ENCODE data around the gene NCKAP5. TPM values are rescaled to one million over a fixed set of nuclear protein-coding genes. Genes with fewer than 3 reads are reported as not detected.

Gene NCKAP5
- total and polyA plus RNA-seq, 9 donors, result 0.80 to 2.7 (median 2.2) TPM

GRCh38 chr2:133326652-133327397 is 241.4 kb downstream of the NCKAP5 start:
- Histone ChIP-seq H3K4me3 (no peak overlapping the region), H3K36me3 (no peaks in the 10 kb centered on the region), H3K27ac (no peak overlapping the region), H3K27me3 (no peaks in the 10 kb centered on the region), H3K9me3 (no peaks in the 10 kb centered on the region), H3K4me1 (ENCODE audit: insufficient read depth) (no peaks in the 10 kb centered on the region)
- TF ChIP-seq EP300 (IDR thresholded peaks at IDR 0.05) (no peak), POLR2A (IDR thresholded peaks at IDR 0.05) (no peak), CTCF (IDR thresholded peaks at IDR 0.05) (no peak)
- 83 to 86% (median 85%) methylated on average over 7 of the region's 7 CpGs for WGBS, 3 donors
- intact Hi-C loops (cut with DNase I), result no loop called here
- DNase-seq, result no peak

- Histone ChIP-seq H3K4me3 (no peak overlapping the region), H3K9me3 (no peaks in the 10 kb centered on the region), H3K27me3 (no peaks in the 10 kb centered on the region), H3K27ac (no peak overlapping the region), H3K4me1 (ENCODE audit: insufficient read depth) (no peaks in the 10 kb centered on the region), H3K36me3 (no peaks in the 10 kb centered on the region)
- WGBS, 3 donors, result 42 to 50% (median 43%) methylated on average over 4 of the region's 4 CpGs
- no peak for TF ChIP-seq POLR2A (IDR thresholded peaks at IDR 0.05)
- TF ChIP-seq CTCF (IDR thresholded peaks at IDR 0.05), result no peak
- TF ChIP-seq EP300 (IDR thresholded peaks at IDR 0.05), result no peak
- DNase-seq, result no peak
- intact Hi-C loops (cut with DNase I), result no loop called here
These were observed 244.1 kb downstream of the NCKAP5 start for GRCh38 chr2:133324150-133324561.

- no peaks in the 10 kb centered on the region for H3K9me3 ChIP-seq
These were observed 245.4 kb downstream of the NCKAP5 start for GRCh38 chr2:133322909-133323308.

GRCh38 chr2:133317178-133317577 is 251.1 kb downstream of the NCKAP5 start:
- Histone ChIP-seq H3K4me3 (no peak overlapping the region), H3K36me3 (no peaks in the 10 kb centered on the region), H3K4me1 (ENCODE audit: insufficient read depth) (no peaks in the 10 kb centered on the region), H3K27me3 (no peaks in the 10 kb centered on the region), H3K27ac (no peak overlapping the region), H3K9me3 (no peaks in the 10 kb centered on the region)
- WGBS, 3 donors, result 85 to 90% (median 89%) methylated on average over 3 of the region's 3 CpGs
- TF ChIP-seq POLR2A (IDR thresholded peaks at IDR 0.05) (no peak), CTCF (IDR thresholded peaks at IDR 0.05) (no peak), EP300 (IDR thresholded peaks at IDR 0.05) (no peak)
- no peak for DNase-seq
- intact Hi-C loops (cut with DNase I), result no loop called here

More at GRCh38 chr2:133322909-133323308, 245.4 kb downstream of the NCKAP5 start:
- Histone ChIP-seq H3K4me1 (ENCODE audit: insufficient read depth) (no peaks in the 10 kb centered on the region), H3K4me3 (no peak overlapping the region), H3K27ac (no peak overlapping the region), H3K36me3 (no peaks in the 10 kb centered on the region), H3K27me3 (no peaks in the 10 kb centered on the region)
- 89 to 92% (median 91%) methylated on average over 1 of the region's 1 CpG for WGBS, 3 donors
- DNase-seq, result no peak
- intact Hi-C loops (cut with DNase I), result no loop called here
- no peak for TF ChIP-seq CTCF (IDR thresholded peaks at IDR 0.05)
- no peak for TF ChIP-seq EP300 (IDR thresholded peaks at IDR 0.05)
- TF ChIP-seq POLR2A (IDR thresholded peaks at IDR 0.05), result no peak

Measured in ovary (tissue), 9 donors.